ENCODE measurements around the gene RAB2B.
A peak's percentile ranks its signal among the peaks of the same experiment; 100 is the strongest.

Gene RAB2B

DNA sequence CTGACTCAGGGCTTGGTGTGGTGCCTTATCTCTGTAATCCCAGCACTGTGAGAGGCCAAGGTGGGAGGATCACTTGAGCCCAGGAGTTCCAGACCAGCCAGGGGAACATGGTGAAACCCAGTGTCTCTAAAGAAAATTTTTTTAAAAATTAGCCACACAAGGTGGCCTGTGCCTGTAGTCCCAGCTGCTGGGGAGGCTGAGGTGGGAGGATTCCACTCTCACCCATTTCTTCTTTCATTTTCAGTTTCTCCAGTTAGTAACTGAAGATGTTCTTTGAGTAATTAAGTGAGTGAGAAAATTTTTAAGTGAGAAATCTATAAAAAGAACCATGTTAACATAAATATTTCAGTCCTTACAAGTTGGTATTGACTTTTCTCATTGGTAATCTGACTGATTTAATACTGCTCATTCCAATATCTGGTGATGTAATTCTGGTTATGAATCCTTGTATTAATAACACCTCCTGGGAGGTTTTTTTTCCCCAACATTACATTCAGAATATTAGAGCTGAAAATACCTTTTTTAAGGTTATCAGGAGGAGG is 28.3 kb upstream of the RAB2B start:
- no peak for DNase-seq (ENCODE audit: low spot score)
- H3K27ac ChIP-seq: no peak overlapping the region

GRCh38 chr14:21503376-21503775 is 26.6 kb upstream of the RAB2B start:
- Histone ChIP-seq H3K4me3 (no peak overlapping the region), H3K27ac (no peak overlapping the region)
- no peak for DNase-seq (ENCODE audit: low spot score)
- TF ChIP-seq, protein P1, sequence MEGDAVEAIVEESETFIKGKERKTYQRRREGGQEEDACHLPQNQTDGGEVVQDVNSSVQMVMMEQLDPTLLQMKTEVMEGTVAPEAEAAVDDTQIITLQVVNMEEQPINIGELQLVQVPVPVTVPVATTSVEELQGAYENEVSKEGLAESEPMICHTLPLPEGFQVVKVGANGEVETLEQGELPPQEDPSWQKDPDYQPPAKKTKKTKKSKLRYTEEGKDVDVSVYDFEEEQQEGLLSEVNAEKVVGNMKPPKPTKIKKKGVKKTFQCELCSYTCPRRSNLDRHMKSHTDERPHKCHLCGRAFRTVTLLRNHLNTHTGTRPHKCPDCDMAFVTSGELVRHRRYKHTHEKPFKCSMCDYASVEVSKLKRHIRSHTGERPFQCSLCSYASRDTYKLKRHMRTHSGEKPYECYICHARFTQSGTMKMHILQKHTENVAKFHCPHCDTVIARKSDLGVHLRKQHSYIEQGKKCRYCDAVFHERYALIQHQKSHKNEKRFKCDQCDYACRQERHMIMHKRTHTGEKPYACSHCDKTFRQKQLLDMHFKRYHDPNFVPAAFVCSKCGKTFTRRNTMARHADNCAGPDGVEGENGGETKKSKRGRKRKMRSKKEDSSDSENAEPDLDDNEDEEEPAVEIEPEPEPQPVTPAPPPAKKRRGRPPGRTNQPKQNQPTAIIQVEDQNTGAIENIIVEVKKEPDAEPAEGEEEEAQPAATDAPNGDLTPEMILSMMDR (IDR thresholded peaks at IDR 0.05): no peak

More for the DNA sequence above, 28.3 kb upstream of the RAB2B start:
- TF ChIP-seq, protein P1 (IDR thresholded peaks at IDR 0.05): no peak
- H3K4me3 ChIP-seq: no peak overlapping the region

DNA sequence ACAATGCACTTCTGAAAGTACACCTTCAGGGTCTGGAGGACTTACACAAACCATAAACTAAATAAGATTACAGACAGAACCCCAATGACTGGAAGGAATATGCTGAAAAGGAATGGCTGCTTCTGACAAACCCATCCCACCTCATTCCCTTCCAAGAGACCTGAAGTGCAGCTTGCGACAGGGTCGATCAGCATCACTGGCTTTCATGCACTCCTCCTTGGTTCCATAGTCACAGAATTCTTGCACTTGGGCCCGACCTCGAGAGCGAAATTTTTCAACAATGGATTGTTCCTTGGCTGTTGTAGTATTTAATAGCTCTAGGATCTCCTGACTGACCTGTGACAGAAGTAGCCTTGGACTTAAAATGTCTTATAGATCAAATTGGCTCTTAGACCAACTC is 24.8 kb upstream of the RAB2B start:
- Histone ChIP-seq H3K4me3 (no peak overlapping the region), H3K27ac (no peak overlapping the region)
- TF ChIP-seq, protein P1 (IDR thresholded peaks at IDR 0.05): no peak
- no peak for DNase-seq (ENCODE audit: low spot score)

- Histone ChIP-seq H3K27ac (no peak overlapping the region), H3K4me3 (no peak overlapping the region)
- TF ChIP-seq, protein P1 (IDR thresholded peaks at IDR 0.05): peak; percentile 20
- DNase-seq (ENCODE audit: low spot score): no peak
Measured at GRCh38 chr14:21498540-21499526, 22.1 kb upstream of the RAB2B start.

GRCh38 chr14:21496453-21496852 is 19.7 kb upstream of the RAB2B start:
- no peak overlapping the region for H3K27ac ChIP-seq
- TF ChIP-seq, protein P1 (IDR thresholded peaks at IDR 0.05): no peak
- no peak for DNase-seq (ENCODE audit: low spot score)
- H3K4me3 ChIP-seq: no peak overlapping the region

GRCh38 chr14:21494902-21495762 is 18.4 kb upstream of the RAB2B start:
- no peak for DNase-seq (ENCODE audit: low spot score)
- Histone ChIP-seq H3K4me3 (no peak overlapping the region), H3K27ac (no peak overlapping the region)
- TF ChIP-seq, protein P1 (IDR thresholded peaks at IDR 0.05): no peak

Measured in coronary artery (tissue), 2 donors.